NCI-H1048 (cell line): ENCODE results near the gene PPP4C.
"Not testable (repeated sequence)": the region's sequence is repeated elsewhere in the genome, so short reads cannot be mapped to it uniquely, and the experiment has no call there.

Source experiments
- DNase-seq: peaks from one replicate; lab custom pipeline; 2025; lab: John Stamatoyannopoulos, UW

The PPP4C gene

DNA sequence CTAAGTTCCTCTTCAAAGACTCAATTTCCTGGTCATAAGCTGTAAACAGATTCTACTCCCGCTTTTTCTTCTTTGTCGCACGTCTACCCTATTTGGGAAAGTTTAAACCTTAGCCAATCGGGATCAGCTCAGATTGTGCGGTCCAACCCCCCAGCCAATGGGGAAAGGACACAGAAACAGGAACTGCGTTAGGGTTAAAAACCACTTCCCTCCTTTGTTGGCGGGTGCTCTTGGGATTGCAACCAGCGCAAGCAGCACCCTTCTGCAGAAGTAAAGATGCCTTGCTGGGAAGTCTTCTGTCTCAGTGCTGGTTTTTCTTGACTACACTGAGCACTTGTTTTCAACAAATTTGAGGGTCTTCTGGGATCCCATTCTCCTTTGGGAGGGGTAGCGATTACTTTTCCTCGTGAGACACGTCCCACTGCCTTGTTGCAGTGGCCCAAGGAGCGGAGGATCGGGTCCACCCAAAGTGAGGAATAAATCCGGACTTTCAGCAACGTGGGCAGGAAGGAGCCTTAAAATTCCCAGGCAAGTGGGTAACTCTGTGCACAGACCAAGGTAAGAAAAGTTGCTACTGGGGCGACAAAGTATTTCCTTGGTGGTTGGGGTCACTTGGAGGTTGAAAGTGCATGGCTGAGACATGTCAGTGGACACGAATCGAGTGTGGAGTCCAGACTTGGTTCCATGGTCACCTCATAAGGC, 21.2 kb downstream of the PPP4C start:
- no peak for DNase-seq

DNA sequence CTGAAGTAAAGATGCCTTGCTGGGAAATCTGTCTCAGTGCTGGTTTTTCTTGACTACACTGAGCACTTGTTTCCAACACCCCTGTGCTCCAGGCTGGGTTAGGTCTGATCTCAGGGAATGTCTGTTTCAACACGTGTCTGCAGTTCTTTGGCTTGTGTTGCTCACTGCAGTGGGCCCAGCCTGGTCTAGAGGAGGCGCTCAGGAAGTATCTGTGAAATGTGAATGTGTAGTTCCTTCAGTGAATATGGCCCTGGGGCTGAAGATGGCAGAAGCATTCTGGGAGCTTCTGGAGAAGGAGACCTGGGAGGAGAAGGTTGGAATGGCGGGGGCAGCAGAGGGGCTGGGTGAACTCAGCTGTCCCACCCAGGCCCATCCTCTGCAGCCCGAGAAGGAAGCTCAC, 28.3 kb downstream of the PPP4C start:
- no peak for DNase-seq

DNA sequence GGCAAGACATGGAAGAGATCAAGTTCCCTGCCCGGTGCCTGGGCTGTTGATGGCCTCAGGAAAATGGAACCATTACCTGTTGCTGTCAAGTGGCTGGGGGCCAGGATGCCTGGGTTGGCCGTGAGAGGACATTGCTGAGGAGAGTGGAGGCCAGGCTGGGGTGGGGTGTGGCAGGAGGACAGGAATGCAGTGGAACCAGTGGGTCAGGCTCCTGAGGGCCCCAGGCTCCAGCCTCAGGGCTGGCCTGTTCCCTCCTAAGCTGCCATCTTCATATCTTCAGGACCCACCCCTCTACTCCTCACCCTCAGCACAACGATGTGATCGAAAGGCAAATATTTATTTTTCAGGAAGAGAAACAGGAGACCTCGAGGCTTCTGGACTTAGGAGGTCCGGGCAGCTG, 28.7 kb downstream of the PPP4C start:
- no peak for DNase-seq

DNA sequence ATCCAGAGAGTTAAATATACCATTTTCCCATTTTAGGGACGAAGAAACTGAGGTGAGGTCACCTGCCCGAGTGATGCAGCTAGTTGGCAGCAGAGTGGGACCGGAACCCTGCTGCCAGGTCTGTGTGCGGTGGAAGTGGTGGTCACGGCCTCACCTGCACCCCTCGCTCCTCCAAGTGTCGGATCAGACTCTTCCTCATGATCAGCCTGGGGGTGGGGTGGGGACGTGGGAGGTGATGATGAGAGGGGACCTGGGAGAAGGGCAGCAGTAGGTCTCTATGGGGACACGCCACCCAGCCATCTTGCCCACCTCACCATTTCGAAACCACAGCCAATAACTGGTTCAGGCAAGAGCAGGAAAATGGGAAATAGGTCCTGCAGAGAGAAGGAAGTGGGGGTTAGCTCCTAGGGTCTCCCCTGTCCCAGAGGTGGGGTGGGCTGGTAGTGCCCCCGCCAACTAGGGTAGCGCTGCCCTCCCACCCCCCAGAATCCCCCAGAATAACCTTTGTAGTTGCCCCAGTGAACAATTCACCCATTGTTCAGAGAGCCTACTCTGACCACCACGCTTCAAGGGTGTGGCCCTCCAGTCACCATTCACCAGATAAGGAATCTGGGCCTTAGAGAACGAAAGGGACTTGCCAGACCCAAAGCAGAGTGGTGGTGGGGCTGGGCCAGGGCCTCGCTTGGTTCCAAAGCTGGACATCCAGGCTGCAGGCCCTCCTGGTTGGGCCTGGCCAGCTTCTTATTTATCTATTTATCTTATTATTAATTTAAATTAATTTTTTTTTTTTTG, 32.5 kb downstream of the PPP4C start:
- no peak for DNase-seq

DNA sequence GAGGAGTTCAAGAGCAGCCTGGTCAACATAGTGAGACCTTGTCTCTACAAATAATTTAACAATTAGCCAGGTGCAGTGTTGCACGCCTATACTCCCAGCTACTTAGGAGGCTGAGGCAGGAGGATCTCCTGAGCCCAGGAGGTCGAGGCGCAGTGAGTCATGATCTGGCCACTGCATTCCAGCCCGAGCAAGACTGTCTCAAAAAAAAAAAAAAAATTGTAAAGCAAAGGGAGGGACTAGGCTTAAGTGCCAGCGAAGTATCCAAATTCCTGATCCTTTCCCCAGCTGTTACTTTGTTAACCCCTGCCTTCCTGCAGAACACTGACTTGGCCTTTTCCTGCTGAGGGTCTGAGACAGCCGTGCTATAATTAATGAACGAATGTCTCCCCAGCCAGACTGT, 34.9 kb downstream of the PPP4C start:
- no peak for DNase-seq

DNA sequence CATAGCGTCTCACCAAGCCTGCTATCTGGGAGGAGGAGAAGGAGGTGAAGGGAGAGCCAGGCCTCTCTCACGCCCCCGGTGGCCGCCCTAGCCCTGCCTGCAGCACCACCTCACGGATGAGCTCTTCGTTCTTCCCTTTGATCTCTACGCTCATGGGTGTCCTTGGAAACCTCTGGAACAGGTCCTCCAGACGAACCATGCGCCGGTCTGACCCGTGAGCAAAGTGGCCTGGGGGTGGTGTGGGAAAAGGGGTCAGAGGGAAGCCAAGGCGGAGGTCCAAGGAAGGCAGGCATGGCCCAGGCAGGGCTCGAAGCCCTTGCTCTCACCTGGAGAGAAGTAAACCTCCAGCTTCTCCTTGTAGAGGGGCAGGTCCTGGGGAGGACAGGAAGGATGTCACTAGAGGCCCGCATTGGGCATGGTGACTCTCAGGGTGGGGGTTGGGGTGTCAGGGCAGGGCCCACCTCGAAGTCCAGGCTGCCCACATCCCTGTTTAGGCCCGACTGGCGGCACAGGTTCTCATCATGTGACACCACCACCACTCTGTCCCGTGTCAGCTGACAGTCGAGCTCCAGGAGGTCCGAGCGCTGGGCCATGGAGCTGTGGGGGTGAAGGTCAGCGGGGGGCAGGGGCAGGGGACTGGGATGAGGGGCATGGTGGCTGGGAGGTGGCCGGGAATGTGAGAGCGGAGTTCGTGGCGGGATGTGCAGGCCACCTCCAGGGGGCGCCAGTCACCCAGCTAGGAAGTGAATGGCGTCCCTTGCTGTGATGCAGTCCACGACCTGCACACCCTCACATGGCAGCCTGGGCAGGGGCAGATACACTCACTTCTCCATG, 36.6 kb downstream of the PPP4C start:
- no peak for DNase-seq

DNA sequence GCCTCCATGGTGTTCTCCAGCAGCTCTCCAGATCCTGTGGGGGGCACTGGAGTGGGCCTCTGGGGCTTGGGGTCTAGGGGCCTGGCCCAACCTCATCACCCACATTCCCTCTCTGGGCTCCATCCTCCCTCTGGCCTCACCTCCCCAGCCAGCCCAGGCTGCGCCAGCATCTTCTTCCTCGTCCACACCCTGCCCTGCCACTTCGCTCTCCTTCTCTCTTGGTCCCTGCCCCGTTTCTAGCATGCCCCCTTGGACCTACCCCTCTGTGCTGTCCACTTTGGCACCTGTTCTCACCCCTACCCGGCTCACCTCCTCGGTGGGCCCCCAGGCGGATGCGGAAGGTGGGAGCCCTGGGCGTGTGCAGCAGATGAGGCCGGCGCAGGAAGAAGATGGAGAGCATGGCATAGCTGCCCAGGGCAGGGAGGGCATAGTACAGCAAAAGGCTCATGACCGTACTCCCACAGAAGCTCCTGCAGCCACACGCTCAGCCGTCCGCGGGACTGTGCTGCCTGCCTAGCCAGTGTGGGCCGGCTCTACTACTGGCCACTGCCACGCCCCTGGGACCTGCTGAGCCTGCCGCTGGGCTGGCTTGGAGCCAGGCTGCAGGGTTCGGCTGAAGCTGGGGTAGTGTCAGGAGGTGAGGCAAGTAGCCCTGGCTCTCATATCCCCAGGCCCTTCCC, 37.4 kb downstream of the PPP4C start, which contains the start of gene GDPD3:
GDPD3 (minus strand) TSS at position 507 of the 680 bp plus-strand sequence; CDS start at position 448, 59 bp downstream.
- DNase-seq: no peak

DNA sequence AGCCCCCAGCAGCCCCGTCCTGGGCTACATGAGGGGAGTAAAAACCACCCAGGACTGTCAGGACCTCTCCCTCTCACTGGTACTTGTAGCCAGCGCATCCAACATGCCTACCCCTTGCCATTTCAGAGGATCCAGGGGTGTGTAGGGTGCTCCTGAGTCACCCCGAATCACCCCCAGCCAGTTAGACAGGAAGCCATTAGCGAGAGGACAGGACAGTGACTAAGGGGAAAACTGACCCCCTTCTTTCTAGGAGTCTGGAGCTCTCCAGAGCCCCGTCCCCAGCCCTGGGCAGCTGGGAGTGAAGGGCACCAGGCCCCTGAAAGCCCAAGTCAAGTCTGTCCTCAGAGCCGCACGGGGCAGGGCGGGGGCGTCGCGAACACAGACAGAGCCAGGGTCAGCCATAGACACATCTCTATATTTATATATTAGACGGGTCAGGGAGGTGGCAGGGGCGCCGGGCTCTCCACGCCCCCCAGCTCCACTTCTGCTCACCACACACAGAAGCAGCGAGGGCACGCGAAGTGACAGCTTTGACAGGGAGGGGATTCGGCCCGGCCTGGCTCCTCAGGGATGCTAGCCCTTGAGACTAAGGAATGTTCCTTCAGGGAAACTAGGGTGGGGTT, 38.0 kb downstream of the PPP4C start:
- no peak for DNase-seq

DNA sequence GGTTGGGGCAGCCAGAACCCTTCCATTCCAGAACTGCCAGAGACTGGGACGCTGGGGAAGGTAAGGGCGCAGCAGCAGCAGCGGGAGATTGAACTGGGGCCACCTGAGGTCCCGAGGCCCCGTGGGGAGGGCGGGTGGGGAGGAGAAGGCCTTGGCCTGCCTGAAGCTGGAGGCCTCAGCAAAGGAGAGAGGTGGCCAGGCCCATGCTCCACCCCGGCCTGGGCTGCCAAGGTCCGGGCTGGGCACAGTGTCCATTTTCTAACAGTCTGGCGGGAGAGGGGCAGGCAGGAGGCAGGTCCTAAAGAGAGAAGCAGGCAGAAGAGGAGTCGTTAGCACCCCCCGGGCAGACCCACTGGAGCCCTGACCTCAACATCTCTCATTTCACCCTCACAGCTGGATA, 38.6 kb downstream of the PPP4C start:
- no peak for DNase-seq

DNA sequence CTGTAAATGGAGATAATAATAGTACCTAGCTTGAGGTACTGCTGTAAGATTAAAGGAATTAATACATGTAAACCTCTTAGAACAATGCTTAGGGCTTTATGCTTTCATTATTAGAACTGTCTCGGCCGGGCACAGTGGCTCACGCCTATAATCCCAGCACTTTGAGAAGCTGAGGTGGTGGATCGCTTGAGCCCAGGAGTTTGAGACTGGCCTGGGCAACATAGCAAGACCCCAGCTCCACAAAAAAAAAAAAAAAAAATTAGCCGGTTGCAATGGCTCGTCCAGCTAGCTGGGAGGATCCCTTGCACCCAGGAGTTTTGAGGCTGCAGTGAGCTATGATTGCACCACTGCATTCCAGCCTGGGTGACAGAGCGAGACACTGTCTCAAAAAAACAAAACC, 39.0 kb downstream of the PPP4C start:
- not testable (repeated sequence) for DNase-seq

DNA sequence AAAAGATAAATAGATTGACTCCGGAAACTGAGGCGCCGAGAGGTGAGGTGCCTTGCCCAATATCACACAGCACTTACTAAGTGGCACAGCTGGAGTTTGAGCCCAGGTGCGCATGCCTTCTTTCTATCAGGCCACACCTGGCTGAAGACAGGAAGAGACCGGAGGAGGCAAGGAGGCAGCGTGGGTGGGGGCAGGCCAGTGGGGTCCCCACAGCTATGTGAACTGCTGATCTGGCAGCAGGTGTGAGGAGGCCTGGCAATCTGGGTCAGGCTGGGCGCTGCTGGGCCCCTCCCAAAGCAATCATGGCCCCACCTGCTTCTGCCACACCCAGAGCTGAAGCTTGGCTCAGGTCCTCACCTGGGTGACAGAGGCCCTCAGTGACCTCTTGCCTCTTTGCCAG, 39.4 kb downstream of the PPP4C start:
- DNase-seq: no peak

DNA sequence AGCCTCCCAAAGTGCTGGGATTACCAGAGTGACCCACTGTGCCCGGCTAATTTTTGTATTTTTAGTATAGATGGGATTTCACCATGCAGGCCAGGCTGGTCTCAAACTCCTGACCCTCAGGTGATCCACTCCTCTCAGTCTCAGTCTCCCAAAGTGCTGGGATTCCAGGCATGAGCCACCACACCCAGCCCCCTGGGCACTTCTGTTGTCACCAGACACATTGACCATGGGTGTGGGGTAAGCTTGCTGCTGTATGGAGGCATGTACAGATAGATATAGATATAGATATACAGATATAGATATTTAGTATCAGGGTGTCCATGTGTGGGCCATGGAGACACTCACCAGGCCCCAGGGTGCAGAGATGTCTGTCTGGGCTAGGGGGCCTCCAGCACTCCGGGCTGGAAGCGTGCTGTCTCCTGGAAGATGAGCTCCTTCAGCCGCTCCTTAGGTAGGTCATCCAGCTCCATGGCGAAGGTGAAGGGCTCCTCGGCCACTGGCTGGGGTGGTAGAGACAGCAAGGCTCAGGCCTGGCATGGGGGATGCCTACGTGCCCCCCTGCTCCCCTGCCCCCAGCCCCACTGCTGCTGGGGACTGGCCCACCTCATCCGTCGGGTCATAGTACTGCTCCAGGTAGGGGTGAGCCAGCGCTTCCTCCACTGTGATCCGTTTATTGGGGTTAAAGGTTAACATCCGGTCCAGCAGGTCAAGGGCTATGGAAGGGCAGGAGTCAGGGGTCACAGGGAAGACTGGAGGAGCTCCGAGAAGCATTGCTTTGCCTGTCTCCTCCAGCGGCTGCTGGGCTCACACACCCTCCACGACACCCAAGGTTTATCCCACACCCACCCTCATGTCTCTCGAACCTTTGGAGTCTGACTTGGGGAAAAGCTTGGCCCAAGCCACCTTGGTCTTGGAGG, 40.8 kb downstream of the PPP4C start:
- no peak for DNase-seq

DNA sequence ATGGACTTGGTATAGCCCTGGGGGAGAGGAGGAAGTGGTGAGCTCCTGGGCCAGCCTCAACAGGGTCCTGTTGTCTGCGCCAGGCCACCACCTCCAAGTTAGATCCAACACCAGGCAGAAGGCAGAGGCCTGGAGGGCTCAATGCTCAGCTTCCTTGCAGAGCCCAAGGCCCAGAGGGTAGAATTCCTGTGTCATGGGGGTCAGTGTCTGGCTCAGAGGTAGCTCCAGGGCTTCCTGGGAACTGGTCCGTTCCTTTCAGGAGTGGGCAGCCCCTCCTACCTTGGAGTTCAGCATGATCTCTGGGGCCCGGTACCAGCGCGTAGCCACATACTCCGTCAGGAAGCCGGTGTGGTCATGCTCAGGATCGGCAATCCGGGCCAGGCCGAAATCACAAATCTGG, 42.0 kb downstream of the PPP4C start:
- no peak for DNase-seq

DNA sequence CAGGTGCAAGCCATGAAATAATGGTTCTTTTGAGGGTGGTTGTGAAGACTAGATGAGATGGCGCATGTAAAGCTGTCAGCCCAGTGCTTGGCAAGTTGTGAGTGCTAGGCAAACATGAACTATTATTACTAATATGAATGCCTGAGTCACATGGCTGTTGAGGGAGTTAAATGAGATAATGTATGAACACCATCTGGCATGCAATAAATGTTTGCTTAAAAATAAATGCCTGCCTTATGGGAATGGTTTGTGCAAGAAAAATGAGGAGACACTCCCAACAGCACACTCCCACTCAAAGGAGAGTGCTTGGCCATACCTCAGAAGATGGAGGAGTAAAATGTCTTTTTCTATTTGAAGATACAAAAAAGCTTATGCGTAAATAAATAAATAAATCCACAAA, 43.6 kb downstream of the PPP4C start:
- DNase-seq: no peak

DNA sequence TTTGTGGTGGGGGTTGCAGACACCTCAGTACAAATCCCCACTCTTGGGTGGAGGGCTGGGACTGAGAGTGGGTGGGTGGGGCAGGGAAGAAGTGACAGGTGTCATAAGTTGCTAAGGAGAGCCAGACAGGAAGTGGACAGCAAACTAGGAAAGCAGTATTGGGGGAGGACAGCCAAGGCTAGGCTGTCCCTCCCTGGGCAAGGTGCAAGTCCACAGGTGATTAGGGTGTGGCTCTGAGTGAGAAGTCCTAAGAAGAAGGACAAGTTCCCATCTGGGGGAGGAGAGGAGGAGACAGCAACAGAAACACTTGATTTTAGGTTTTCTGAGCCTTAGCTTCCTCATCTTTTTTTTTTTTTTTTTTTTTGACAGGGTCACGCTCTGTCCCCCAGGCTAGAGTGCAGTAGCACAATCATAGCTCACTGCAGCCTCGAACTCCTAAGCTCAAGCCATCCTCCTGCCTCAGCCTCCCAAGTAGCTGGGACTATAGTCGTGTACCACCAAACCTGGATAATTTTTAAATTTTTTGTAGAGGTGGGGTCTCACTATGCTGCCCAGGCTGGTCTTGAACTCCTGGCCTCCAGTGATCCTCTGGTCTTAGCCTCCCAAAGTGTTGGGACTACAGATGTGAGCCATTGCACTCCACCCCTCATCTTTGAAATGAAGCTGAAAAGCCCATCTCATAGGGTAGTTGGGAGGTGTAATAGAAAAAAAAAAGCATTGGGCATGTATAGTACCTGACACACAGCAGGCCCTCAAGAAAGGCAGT, 44.7 kb downstream of the PPP4C start:
- no peak for DNase-seq

DNA sequence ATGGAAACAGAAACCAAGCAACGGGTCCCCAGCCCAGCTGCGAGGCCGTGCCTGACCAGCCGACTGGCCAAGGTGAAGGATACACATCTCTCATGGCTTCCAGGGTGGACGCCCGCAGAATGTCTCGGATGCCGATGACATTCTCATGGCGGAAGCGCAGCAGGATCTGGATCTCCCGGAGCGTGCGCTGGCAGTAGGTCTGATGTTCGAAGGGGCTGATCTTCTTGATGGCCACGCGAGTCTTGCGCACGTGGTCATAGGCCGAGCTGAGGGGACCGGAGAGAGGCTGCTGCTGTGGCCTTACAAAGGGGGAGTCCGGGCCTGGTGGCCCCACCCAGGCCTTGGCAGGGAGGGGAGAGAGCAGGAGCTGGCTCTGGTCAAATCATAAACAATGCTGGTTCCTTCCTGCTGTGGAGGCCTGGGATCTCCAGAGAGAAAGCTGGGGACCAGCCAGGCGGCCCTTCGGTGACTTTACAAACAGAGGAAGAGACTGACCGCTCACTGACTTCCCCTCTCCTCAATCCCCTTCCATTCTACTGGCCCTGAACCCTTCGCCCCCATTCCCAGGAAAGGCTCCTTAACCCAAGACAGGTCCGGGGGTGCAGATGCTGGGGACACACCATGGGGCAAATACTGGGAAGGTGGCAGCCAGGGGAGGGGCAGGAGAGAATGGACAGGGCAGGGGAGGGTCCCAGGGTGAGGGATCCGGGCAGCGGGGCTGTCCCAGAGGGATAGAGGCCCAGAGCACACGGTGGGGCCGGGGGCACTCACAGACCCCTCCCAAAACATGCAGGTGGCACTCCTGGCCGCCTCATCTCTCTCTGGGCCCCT, 46.2 kb downstream of the PPP4C start:
- no peak for DNase-seq

DNA sequence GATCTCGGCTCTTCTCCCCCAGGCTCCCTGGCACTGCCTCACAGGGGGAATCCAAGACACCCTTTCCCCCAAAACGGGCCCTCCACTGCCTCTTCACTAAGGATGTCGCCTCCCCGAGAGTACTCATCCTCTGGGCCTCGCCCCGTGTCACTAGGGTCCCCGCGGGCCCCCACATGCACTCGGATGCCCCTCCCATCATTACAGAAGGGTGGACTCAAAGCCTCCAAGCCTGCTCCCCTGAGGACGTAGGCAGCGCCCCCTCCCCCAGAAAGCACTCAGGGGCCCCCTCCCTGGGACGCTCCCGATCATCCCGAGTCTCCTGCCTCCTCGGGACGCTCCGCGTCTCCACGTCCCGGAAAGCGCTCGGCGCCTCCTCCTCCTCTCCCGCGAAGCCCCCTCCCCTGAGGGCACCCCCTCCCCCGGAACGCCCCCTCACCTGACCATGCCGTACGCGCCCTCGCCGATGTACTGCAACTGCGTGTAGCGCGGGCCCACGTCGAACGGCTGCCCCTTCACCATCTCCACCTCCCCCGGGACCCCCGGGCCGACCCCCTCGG, 46.9 kb downstream of the PPP4C start:
- DNase-seq: no peak

DNA sequence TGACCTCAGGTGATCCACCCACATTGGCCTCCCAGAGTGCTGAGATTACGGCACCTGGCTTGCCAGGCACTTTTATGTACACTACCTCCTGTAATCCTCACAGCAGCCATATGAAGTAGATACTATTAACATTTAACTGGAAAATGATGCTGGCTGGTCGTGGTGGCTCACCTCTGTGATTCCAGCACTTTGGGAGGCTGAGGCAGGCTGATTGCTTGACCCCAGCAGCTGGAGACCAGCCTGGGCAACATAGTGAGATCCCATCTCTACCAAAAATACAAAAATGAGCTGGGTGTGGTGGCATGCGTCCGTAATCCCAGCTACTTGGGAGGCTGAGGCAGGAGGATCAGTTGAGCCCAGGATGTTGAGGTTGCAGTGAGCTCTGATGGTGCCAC, 49.2 kb downstream of the PPP4C start:
- DNase-seq: no peak

DNA sequence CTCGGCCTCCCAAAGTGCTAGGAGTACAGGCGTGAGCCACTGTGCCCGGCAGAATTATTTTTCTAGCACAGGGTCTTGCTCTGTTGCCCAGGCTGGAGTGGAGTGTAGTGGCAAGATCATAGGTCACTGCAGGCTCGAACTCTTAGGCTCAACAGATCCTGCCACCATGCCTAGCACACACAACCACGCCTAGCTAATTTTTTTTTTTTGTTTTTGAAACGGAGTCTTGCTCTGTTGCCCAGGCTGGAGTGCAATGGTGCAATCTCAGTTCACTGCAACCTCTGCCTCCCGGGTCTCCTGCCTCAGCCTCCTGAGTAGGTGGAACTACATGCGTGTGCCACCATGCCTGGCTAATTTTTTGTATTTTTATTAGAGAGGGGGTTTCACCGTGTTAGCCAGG, 49.9 kb downstream of the PPP4C start:
- not testable (repeated sequence) for DNase-seq
